Cortex of kidney (tissue), 1 donor: ENCODE results near the gene ACVR1B.

Experiments
- DNase-seq: peaks from one replicate; lab custom pipeline; 2025; lab: John Stamatoyannopoulos, UW

ACVR1B gene

DNA sequence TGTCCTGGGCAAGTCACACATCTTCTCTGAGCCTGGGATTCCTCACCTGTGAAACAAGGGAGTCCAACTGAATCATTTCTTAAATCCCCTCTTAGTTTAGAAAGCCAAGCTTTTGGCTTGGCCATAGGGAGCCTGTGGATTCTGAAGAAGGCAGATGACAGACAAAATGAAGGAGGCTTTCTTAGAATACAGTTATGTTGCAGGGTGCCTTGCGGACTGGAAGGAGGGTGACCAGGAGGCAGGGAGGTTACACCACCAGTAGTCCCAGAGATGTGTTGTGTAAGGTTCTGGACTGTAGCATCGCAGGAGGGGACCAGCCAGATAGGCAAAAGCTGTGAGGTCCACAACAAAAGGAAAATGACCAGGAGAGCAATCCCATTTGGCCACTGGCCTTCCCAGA is 8.2 kb upstream of the ACVR1B start:
- DNase-seq: no peak

DNA sequence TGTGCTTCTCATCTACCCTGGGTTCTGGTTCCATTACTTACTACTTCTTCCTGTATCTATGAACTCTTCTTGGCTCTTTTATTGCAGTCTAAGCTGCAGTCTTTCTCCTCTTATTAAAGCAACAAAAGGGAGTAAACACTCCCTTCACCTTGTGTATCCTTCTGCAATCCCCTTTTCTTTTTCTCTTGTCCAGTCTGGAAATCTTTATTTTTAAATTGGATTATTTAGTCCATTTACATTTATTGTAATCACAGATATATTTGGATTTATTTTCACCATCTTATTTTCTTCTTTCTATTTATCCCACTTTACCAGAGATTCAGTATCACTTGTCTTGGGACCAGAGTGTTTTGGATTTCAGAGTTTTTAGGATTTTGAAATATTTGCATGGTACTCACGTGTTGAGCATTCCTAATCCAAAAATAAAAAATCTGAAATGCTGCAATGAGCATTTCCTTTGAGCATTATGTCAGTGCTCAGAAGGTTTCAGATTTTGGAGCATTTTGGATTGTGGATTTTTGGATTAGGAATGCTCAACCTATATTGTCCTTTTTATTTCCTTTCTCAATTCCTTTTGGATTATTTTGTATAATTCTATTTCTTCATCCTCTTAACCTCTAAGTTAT is 6.8 kb upstream of the ACVR1B start:
- DNase-seq: no peak

DNA sequence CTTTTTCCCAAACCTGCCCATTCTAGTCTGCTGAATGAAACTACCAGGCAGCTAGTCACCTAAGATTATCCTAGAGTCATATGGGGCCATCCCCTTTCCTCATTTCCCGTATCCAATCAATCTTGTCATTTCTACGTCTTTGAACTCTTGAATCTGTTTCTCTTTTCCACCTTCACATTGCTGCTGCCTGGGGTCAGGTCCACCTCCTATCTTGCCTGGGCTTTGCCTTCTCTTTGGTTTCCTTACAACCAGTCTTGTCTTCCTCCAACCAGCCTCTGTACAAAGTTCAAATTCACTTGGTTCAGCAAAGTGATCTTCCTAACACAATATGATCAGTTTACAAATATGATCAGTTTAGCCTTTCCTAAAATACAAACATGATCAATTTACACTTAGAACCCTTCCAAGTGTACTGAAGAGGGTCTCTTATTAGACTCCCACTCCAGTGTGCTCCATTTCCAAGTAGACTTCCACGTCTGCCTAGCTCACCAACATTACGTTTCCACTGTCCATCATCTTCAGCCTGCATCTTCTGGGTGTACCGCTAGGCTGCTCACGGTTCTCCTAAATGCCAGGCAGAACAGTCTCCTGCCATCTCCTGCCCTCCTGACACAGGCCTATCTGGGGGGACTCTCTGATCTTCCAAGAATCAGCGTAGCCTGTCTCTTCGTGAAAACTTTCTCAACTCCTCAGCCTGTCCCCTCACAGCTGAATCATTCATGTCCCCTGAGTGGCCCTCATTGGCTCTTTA is 4.1 kb upstream of the ACVR1B start:
- no peak for DNase-seq

DNA sequence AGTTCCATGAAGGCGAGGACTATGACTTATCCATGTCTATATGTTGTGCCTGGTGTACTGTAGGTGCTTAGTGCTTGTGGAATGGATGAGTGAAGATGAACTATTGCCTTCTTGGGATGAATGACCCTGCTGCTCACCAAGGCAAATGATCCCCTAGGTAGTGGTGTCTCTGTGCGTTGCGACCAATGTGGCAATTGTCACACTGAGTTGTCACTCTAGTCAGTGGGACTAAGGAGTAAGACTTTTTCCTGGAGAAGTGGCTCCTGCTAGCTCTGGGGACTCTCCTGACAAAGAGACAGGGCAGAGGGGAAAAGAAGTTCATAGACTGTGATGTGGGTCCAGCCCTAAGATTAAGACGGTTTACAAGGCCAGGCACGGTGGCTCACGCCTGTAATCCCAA is 3.4 kb upstream of the ACVR1B start:
- no peak for DNase-seq

DNA sequence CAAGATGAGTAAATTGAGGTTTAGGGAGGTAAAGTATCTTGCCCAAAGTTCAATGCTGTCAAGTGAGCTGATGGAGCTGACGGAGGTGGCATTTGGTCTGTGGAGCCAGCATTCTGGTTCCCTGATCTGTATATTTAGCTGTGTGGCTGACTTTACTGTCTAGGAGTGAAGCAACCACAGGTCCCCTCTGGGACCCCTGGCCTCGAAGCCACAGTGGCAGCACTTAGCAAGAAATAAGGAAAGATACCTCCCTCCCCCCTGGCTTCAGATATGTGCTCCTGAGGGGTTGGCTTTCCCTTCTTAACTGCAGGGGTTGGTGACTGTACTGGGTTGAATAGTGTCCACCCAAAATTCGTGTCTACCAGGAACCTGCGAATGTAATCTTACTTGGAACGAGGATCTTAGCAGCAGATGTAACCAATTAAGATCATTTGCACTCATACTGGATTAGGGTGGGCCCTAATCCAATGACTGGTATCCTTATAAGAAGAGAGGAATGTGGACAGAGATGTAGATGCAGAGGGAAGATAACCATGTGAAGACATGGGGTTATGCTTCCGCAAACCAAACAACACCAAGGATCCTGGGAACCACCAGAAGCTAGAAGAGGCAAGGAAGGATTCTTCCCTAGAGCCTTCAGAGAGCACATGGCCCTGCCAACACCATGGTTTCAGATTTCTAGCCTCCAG is 2.0 kb upstream of the ACVR1B start:
- no peak for DNase-seq

DNA sequence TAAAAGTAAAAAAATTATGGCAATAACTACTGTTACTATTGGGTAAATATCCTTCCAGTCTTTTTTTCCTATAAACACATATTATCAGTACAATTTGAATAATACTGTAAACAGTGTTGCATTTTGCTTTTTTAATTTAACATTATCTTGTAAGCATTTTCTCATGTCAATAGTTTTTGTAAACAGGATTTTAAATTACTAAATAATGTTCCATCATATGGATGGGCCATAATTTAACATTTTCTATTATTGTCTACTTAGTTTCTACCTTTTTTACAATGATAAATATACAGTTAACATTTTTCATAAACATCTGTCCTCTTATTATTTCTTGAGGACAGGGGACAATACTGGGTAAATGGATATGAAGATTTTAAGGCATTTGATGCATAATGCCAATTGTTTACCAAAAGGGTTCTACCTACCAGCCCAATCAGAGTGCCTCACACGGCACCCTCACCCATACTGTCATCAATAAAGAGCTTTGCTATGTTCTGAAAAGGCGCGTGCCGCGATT is 759 bp upstream of the ACVR1B start:
- no peak for DNase-seq

DNA sequence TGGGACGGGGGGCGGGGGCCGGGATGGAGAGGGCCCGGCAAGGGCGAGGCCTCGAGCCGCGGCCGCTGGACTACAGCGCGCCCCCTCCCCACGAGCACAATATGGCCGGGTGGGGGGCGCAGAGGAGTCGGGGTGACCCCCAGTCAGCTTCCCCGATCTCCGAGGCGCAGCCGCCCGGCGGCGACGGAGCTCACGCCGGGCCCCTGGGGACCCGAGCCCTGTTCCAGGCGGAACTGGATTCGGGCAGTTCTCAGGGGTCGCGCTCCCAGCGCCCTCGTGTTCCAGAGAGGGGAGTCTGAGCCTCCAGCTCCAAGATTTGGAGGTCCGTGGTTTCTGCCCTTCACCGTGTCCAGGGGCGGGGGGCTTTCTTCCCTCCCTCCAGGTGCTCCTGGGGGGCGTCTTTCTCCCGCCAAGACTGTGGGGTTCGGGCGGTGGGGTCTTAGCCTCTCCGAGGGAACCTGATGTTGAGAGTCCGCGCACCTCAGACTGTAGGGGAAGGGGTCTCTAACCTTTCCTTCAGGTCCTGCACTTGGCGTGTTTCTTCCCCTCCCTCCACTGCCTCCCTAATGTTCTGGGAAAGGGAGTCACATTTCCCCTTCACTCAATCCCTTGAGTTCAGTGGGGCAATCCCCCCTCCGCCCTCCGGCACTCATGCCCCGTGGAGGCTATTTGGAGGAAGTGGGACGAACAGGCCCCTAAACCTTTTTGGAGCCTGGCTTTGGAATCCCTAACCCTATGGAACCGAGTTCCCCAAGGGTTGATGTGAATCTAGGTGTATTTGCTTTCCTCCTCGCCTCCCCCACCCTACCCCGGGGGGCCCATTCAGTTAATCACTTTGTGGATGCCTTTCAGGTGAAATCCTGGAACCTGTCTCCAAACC is 584 bp downstream of the ACVR1B start:
- no peak for DNase-seq

DNA sequence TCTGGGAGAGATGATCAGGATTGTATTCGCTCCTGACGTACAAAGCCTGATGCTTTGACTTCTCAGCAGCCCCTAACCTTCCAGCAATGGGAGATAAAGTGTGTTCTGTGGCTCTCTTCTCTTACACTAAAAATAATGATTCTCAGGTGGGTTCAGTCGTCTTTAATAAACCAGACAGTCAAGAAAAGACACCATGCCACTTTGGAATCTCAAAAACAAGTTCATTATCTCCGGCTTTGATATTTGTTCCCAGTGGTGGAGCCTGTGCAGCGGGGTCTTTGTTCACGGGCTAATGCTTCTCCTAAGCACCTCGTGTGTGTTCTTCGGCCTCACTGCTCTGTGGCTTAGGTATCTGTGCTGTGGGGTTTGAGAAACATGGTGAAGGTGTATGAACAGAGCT is 1.6 kb downstream of the ACVR1B start:
- DNase-seq: no peak

DNA sequence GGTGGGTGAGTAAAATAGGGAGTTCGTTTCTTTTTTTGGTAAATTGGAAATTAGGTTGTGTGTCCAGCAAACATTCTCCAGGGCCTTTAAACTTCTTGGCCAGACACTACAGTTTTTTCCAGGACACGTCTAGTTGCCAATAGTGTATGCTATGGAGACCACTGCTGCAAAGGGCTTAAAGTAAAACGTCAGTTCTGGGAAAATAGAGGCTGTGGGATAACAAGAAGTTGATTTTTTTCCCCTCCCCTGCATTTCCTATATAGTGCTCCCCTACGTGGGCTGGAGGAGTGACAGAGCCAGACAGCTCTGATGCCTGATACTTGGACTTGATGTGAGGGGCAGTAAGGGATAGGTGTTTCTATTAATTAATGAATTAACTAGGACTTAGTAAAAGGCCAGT is 2.4 kb downstream of the ACVR1B start:
- no peak for DNase-seq

DNA sequence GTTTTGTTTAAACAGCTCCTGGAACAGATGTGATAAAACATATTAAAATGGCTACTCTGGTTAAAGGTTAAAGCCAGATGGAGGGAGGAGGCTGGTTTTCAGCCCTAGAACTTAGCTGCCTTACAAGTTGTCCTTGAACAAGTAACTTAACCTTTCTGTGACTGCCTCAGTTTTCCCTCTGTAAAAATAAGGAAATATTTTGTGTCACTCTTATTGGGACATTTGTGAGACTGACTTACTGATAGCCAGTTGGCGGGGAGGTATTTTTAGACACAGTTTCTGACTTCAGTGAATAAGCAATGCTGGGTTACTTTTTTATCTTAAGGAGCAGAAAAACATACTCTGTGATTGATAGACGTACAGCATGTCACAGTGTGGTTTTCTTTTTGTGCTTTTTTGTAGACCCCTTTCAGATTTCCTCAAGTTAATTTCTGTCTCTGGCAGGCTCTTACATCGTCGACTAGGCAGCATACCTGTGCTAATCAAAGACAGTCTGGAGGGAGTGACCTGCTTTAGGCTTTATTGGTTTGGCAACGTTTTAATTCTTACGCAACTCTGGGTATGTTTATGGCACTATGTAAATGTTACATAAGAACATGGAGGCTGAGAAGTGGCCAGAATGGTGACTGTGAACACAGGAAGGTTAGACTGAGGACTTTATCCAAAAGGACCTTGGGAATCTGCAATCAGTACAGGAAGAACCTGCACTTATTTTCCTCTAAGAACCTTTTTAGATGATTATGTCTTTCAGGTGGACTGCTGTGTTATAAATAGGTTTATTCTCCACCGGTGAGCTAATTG is 3.3 kb downstream of the ACVR1B start:
- no peak for DNase-seq

DNA sequence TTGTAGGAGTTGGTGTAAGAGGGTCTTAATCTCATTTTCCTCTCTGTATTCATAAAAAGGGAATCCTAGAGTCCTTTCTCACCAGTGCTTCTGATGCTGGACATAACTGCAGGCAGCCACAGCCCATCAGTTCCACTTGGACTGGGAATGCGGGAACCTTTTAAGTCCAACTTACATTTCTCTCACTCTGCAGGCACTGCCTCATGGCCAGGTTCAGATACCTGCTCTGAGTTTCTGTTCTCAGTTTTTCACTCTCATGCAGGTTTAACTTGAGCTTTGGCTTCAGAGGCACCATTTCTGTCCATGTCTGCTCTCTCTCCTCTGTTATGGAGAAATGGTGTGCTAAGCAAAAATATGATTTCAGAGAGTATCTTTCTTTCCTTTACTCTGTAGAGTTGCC is 4.2 kb downstream of the ACVR1B start:
- DNase-seq: no peak

DNA sequence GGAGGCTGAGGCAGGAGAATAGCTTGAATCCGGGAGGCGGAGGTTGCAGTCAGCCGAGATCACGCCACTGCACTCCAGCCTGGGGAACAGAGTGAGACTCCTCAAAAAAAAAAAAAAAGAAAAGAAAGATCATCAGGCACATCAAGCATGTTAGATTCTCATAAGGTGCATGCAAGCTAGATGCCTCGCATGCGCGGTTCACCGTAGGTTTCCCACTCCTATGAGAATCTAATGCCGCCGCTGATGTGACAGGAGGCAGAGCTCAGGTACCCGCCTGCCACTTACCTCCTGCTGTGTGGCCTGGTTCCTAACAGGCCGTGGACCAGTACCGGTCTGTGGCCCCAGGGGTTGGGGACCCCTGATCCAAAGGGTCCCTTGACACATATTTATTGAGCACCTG is 7.0 kb downstream of the ACVR1B start:
- DNase-seq: no peak

DNA sequence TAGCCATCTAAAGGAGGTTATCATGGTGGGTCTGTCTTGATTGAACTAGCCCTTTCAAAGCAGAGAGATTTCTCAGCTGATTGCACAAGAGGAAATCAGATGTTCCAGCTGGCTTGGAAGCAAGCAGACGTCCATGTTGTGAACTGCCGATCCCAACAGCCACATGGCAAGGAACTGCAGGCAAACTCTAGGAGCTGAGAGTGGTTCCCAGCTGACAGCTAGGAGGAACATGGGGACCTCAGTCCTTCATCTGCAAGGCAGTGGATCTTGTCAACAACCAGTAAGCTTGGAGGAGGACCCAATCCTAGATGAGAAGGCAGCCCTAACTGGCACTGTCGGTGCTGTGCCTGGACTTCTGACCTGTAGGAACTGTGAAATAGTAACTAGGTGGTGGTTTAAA is 7.7 kb downstream of the ACVR1B start:
- no peak for DNase-seq

DNA sequence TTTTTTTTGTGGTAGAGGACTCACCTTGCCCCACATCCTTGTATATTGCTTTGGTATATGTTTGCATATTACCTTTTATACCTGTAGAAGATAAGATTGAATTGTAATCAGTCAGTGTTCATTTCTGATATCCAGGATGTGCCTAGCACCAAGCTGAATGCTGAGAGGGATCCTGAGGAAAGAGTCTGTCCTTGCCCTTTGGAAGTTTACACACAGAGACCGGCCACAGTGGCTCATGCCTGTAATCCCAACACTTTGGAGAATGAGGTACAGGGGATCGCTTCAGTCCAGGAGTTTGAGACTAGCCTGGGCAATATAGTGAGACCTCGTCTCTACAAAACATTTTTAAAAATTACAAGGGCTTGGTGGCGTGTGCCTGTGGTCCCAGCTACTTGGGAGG is 8.4 kb downstream of the ACVR1B start:
- no peak for DNase-seq

DNA sequence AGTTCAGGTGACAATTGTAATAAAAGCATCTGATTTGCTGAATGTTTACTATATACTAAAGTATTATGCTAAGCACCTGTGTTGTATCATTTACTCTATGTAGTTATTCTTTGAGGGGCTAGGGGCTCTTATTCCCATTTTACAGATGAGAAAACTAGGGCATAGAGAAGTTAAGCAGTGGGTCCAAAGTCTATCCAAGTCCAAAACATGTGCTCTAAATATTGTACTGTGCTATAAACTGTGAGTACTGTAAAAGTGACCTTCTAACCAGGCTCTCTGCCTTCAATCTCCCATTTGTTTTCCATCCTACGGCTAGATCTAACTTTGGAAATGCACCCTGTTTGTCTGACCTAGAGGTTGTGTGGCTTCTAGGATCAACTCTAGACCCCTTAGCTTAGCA is 9.0 kb downstream of the ACVR1B start:
- no peak for DNase-seq

DNA sequence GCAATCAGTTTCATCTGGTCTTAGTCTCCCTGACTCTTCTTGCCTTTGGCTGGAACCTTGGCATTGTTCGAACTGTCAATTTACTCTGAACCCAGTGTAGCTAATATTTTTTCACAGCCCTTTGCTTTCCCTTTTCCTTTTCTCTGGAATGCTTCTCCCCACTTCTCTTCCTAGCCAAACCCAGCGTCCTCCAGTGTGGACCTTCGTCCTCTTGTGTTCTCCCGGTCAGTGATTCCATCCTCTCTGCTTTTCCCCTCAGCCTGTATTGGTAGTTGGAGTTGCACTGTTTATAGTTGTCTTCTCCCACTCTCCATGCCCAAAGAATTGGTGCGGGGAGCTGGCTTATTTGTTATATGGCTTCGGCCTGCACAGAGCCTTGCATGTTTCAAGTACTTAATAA is 9.4 kb downstream of the ACVR1B start:
- DNase-seq: no peak

DNA sequence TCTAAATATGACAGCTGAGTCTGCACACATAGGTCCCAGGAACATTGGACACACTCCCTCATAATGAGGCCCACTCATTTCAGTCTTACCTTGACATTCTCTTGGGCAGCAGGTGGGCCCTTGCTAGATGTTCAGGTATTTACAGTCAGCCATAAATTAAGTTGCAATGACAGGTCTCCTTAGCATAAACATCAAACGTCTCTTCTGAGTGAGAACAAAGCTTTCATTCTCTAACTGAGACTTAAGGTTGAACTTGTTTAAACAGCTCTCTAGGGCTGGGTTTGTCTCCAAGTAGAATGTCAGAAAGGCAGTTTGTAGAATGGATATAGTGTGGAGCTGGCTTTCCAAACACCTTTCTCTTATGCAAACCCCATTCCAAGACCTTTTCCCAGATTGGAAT is 10.3 kb downstream of the ACVR1B start:
- no peak for DNase-seq

DNA sequence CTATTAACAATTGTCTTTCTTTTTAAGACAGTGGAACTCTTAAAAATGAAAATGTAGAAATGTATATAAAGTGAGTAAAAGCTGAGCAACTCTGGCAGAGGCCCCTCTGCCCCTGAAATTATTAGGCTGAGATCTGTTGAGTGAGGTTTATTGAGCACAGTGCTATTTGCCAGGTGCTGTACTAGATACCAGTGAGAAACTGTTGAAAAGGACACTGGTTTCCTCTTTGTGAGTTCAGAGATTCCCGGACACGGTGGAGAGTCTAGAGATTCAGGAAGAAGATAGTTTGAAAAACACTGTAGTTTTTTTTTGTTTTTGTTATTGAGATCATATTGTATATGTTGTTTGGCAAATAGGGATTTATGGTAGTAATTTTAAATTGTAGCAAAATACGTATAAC is 11.2 kb downstream of the ACVR1B start:
- no peak for DNase-seq

DNA sequence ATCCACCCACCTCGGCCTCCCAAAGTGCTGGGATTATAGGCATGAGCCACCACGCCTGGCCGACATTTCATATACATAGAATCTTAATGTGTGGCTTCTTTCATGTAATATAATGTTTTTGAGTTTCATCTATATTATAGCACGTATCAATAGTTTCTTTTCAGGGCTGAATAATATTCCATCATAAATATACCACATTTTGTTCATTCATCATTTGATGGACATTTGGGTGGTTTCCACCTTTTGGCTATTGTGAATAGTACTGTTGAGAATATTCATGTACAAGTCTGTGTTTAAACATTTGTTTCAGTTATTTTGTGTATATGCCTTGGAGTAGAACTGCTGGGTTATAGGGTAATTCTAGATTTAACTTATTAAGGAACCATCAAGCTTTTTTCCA is 12.0 kb downstream of the ACVR1B start:
- no peak for DNase-seq

DNA sequence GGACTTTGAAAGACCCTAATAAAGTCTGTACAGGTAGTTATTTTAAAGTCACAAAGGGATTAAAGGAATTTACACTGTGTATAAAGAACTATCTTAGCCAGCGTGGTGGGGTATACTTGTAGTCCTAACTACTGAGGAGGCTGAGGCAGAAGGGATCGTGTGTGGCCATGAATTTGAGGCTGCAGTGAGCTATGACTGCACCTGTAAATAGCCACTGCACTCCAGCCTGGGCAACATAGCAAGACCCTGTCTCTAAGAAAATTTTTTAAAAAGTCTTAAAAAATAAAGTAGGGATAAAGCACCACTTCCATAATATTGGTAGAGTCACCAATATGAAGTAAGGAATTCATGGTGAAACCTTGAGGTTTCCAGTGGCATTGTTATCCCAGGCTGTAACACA is 18.1 kb downstream of the ACVR1B start:
- no peak for DNase-seq

DNA sequence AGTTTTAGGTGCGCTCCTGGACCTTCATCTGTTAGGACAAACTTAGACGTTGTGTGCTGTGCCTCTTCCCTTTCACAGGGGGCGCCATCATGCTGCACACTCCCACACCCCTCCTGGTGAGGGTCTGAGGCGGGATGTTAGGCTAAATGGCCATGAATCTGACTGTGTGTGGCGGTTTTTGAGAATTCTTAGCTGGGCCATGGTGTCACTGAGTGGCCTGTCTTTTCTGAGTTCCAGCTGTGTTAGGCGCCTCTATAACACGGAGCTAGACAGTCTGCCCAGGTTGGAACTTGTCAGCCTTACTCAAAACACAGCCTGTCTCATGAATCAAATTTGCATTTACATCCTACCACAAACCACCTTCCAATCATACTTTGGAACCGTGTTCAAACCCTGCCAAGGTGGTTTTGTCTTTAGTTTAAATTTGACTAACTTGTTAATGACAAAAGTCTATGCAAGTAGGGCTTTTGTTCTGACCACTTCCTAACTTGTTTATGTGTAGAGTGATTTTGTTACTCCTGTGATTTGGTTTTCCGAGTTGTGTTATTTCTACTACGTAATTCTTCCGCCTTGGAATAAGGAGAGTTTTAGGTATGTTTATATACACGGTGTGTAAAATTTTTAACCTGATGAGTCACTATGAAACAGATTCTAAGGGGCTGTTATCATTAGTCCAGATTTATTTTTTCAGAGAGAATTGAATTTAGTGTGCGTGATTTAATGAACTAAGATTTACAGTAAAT is 19.6 kb downstream of the ACVR1B start:
- DNase-seq: no peak
